NT2/D1 (cell line): Measurements from ENCODE around the gene FKBP1B.

Experiments used
- DNase-seq: peaks from one replicate; pipeline ENCODE4 v3.0.0-alpha.2; 2011; ENCODE audit warnings: low read depth, low spot score
- H3K27me3 ChIP-seq: 2 replicates; pipeline ENCODE4 v1.6.0; 2011; ENCODE audit warnings: mild to moderate bottlenecking; ENCODE audit not compliant: insufficient read length, insufficient read depth
- H3K36me3 ChIP-seq: 2 replicates; pipeline ENCODE4 v1.6.1; 2011; ENCODE audit warnings: mild to moderate bottlenecking, low read length, mixed read lengths; ENCODE audit not compliant: insufficient read depth, insufficient read length
- H3K4me1 ChIP-seq: 2 replicates; pipeline ENCODE4 v1.5.1; 2011; ENCODE audit not compliant: insufficient read depth, insufficient read length
- H3K4me3 ChIP-seq: 2 replicates; pipeline ENCODE4 v1.5.1; 2011; ENCODE audit warnings: low read depth; ENCODE audit not compliant: insufficient read length
- H3K9ac ChIP-seq: 2 replicates; pipeline ENCODE4 v1.6.0; 2011; ENCODE audit warnings: low read depth; ENCODE audit not compliant: insufficient read length
- H3K9me3 ChIP-seq: 2 replicates; pipeline ENCODE4 v1.5.1; 2011; ENCODE audit warnings: mild to moderate bottlenecking, low read length; ENCODE audit not compliant: insufficient read depth
- SUZ12 ChIP-seq: IDR thresholded peaks from 2 replicates; pipeline ENCODE4 v1.6.1; 2011; ENCODE audit not compliant: insufficient read length, insufficient read depth; ENCODE audit errors: extremely low read depth
- YY1 ChIP-seq: IDR thresholded peaks from 2 replicates; pipeline ENCODE4 v1.6.1; 2011; ENCODE audit not compliant: insufficient read length, insufficient read depth
- ZNF274 ChIP-seq: IDR thresholded peaks from 2 replicates; pipeline ENCODE4 v1.6.1; 2011; ENCODE audit warnings: mild to moderate bottlenecking, low read depth, low read length

The FKBP1B gene

DNA sequence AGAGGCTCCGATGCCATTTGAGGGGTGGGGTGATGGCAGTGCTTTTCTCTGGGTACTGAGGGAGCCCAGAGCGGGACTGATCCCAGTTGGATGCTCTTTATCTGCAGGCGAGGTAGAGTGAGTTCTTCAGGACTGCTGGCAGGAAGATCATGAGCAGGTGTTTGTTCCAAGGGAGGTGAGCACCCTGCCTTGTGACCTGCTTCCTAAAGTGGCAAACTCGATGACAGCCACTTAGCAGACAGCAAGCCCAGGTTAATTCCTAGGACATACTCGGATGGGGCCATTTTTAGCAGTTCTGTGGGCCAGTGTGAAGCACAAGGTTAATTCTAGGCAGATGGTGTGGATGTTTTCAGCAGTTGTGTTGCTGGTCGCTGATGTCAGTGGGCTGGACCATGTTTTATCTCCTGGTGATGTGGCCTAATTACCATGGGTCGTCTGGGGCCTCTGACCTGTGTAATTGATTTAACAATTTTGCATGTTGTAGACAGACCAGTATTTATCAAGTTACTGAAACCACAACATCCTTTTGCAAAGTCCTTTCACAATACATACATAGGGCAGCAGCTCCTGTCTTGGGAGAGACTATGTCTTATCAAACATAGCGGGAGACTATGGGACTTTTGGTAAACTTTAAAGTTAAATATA is 4.9 kb downstream of the FKBP1B start:
- Histone ChIP-seq H3K27me3 (peaks cover 11% of the 10 kb centered on the region), H3K36me3 (peaks cover 7% of the 10 kb centered on the region), H3K4me3 (no peak overlapping the region), H3K9ac (no peak overlapping the region), H3K9me3 (no peaks in the 10 kb centered on the region), H3K4me1 (no peaks in the 10 kb centered on the region)
- no peak for TF ChIP-seq ZNF274
- TF ChIP-seq SUZ12: no peak
- TF ChIP-seq YY1: no peak
- no peak for DNase-seq

DNA sequence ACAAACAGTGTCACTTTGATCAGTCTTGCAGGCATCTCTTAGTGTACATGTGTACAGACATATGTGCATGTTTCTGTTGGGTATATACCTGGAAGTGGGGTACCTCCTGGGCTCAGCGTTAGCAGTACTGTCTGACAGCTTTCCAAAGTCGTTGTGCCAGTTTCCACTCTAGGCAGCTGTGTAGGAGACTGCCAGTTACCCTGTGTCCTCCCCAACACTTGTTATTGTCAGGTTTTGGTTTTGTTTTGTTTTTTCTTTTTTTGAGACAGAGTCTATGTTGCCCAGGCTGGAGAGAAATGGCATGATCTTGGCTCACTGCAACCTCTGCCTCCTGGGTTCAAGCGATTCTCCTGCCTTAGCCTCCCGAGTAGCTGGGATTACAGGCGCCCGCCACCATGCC is 6.2 kb downstream of the FKBP1B start:
- Histone ChIP-seq H3K36me3 (peaks cover 7% of the 10 kb centered on the region), H3K9ac (no peak overlapping the region), H3K9me3 (no peaks in the 10 kb centered on the region), H3K27me3 (peaks cover 2% of the 10 kb centered on the region), H3K4me3 (no peak overlapping the region), H3K4me1 (no peaks in the 10 kb centered on the region)
- TF ChIP-seq ZNF274 (no peak), SUZ12 (no peak), YY1 (no peak)
- no peak for DNase-seq

DNA sequence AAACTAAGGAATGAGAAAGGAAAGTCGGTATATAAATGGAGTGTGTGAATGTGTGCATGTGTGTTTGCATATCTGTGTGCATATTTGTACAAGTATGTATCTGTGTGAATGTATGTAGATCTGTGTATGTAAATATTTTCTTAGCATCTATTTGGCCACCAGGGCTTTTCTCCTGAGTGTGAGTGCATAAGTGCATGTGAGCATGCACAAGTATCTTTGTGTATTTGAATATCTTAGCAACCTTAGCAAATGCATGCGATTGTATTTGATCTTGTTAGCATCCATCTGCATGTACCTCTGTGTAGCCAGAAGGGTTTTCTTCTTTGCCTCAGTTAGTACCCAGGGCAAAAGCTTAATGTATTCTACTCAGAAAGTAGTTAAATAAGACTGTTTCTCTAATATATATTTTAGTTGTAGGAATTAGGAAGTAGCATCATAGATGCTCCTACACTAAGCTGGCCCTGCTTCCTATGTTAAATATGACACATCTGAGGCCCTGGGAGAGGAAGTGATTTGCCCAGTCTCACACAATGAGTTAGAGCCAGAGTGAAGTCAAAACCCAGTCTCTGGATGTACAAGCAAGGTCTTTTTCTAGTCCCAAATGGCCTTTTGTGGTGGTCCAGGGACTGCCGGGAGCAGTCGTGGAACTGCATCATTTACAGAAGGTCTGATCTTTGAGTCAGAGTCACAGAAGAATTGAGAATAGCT is 9.2 kb downstream of the FKBP1B start:
- H3K9me3 ChIP-seq: no peaks in the 10 kb centered on the region
- peaks cover 15% of the 10 kb centered on the region for H3K36me3 ChIP-seq
- H3K4me3 ChIP-seq: no peak overlapping the region
- DNase-seq: no peak
- H3K4me1 ChIP-seq: no peaks in the 10 kb centered on the region
- no peak for TF ChIP-seq YY1
- TF ChIP-seq SUZ12: no peak
- TF ChIP-seq ZNF274: no peak
- H3K9ac ChIP-seq: no peak overlapping the region
- H3K27me3 ChIP-seq: no peaks in the 10 kb centered on the region

DNA sequence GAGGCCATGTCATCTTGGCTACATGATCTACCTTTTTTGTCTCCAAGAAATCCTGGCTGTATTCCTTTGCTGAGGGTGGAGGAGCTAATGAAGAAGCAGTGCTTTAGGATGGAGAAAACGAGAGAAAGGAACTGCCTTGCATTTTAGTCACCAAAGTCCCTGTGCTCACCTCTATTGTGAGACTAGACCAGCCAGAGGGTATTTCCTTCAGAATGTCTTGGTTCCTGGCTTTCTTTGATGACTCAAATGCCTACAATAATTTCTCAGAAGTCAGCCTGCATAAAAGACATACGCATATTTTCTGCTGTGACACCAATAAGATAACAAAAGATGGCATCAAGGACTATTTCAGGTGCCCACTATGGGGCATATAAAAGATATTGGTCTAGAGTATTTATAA is 15.8 kb downstream of the FKBP1B start:
- Histone ChIP-seq H3K27me3 (no peaks in the 10 kb centered on the region), H3K9me3 (no peaks in the 10 kb centered on the region), H3K36me3 (peaks cover 46% of the 10 kb centered on the region), H3K9ac (no peak overlapping the region), H3K4me3 (no peak overlapping the region), H3K4me1 (no peaks in the 10 kb centered on the region)
- TF ChIP-seq YY1: no peak
- no peak for TF ChIP-seq ZNF274
- TF ChIP-seq SUZ12: no peak
- DNase-seq: no peak

DNA sequence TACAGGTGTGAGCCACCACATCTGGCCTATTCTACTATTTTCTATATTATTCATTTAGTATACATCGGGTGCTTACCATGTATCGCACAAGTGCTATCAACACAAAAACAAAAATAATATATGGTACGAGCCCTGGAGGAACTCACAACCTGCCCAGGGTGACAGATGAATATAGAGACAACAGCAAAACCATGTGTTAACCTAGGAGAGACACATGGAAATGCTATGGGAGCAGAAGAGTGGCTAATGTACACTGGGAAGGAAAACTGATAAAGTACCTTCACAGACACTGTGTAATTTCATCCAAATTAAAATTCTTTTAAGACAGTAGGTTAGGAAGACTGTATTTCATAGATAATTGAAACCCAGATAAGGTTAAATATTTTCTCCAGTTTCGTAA is 22.7 kb downstream of the FKBP1B start:
- Histone ChIP-seq H3K4me3 (no peak overlapping the region), H3K9ac (no peak overlapping the region), H3K27me3 (no peaks in the 10 kb centered on the region), H3K9me3 (no peaks in the 10 kb centered on the region), H3K36me3 (peaks cover 54% of the 10 kb centered on the region), H3K4me1 (no peaks in the 10 kb centered on the region)
- TF ChIP-seq SUZ12: no peak
- no peak for TF ChIP-seq ZNF274
- no peak for TF ChIP-seq YY1
- DNase-seq: no peak

DNA sequence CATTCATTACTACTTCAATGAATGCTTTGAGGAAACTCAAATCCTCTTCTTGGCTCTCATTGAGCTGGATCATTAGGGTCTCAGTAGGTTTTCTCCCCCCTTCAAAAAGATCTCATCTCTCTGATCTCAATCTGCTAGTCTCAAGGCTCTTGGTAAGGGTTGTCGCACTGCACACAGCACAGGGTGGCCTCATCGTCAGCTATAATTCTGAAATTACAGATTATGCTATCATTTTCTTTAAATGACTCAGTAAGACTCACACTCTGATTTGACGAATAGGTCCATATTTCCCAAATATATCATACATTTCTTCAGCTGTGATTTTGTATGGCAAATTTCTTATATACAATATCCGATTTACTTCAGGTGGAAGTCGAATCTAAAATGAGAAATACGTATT is 24.3 kb downstream of the FKBP1B start:
- H3K9me3 ChIP-seq: no peaks in the 10 kb centered on the region
- H3K36me3 ChIP-seq: peaks cover 52% of the 10 kb centered on the region
- H3K4me3 ChIP-seq: no peak overlapping the region
- no peaks in the 10 kb centered on the region for H3K27me3 ChIP-seq
- no peak for TF ChIP-seq ZNF274
- TF ChIP-seq SUZ12: no peak
- TF ChIP-seq YY1: no peak
- H3K4me1 ChIP-seq: no peaks in the 10 kb centered on the region
- no peak for DNase-seq
- H3K9ac ChIP-seq: no peak overlapping the region

DNA sequence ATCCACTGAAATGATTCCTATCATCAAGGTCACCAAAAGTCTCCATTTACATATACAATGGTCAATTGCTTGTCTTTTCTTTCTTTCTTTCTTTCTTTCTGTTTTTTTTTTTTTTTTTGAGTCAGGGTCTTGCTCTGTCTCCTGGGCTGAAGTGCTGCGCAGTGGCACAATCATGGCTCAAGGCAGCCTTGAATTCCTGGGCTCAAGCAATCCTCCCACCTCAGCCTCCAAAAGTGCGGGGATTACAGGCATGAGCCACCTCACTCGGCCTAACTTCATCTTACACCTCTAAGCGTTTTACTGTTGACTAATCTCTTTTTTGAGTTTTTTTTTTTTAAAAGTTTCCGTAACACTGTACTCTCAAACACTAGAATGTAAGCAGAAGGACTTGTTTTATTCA is 25.7 kb downstream of the FKBP1B start:
- Histone ChIP-seq H3K9ac (peak overlapping the region; percentile 94), H3K4me1 (no peaks in the 10 kb centered on the region), H3K9me3 (no peaks in the 10 kb centered on the region), H3K4me3 (peak overlapping the region; percentile 92), H3K36me3 (peaks cover 58% of the 10 kb centered on the region), H3K27me3 (no peaks in the 10 kb centered on the region)
- TF ChIP-seq ZNF274 (no peak), YY1 (no peak), SUZ12 (no peak)
- DNase-seq: no peak
